Nephron progenitor cell (in vitro differentiated cells): ENCODE measurements around the gene VRK2.

Experiments used
- DNase-seq: peaks from one replicate; pipeline ENCODE4 v3.0.0; 2021
- H3K27ac Mint-ChIP-seq: 2 replicates; pipeline ENCODE4 v1.8.0; 2021; ENCODE audit warnings: mild to moderate bottlenecking, moderate library complexity, mixed read lengths
- H3K27me3 Mint-ChIP-seq: 2 replicates; pipeline ENCODE4 v1.8.0; 2021; ENCODE audit warnings: mild to moderate bottlenecking, low read depth, mixed read lengths; ENCODE audit not compliant: poor library complexity
- H3K36me3 Mint-ChIP-seq: 2 replicates; pipeline ENCODE4 v1.8.0; 2021; ENCODE audit warnings: low read depth, mixed read lengths
- H3K4me1 Mint-ChIP-seq: 2 replicates; pipeline ENCODE4 v1.8.0; 2021; ENCODE audit warnings: mixed read lengths
- H3K4me3 Mint-ChIP-seq: 2 replicates; pipeline ENCODE4 v1.8.0; 2021; ENCODE audit warnings: mild to moderate bottlenecking, moderate library complexity, mixed read lengths
- H3K9me3 Mint-ChIP-seq: 2 replicates; pipeline ENCODE4 v1.8.0; 2021; ENCODE audit warnings: mild to moderate bottlenecking, moderate library complexity, mixed read lengths
- TF ChIP-seq, protein P1 (sequence below): fragments of 200-600 bp; sonication (generic); IDR thresholded peaks from 2 replicates; pipeline ENCODE4 v1.5.0; 2021; ENCODE audit warnings: antibody characterized with exemption

The VRK2 gene

DNA sequence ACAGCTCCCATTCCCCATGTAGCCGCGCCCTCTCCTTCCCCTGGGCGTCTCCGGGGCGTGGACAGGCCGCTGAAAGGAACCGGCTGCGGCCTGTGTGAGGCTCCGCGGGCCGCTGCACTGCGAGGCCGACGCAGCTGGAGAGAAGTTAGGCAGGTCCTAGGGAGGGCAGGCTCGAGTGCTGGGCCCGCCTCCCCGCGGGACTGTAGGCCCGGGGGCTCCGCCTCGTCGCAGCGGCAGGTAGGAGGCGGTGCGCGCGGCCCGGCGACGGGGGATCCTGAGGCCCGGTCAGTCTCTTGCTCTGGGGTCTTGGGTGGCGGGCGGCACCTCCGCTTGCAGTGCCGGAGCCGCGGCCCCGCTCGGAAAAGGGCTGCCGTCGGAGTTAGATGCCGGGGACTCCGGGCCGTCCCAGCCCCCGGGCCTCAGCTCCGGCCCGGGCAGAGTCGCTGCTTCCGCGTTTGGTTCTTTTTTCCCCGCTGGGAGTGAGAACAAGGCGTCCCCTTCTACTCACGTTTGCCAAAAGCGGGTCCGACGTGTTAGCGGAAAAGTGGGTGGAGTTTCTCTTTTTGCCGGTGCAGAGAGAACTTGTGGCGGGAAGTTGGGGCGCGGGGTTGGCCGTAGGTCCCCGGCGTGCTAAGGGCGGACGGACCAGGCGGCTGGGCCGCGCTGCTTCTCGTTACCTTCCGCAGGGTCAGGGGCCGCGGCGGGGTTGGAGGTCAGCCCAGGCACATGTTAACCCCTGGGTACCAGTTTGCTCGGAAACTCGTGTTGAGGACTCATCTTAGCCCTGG is at the start of gene VRK2:
Gene VRK2 (plus strand): TSS at position 222 of the 788 bp plus-strand sequence. CDS start 2,026 bp downstream, outside the sequence.
- Mint-ChIP-seq H3K9me3 (no peaks in the 10 kb centered on the region), H3K4me3 (peak within 1 kb of the TSS; percentile 85), H3K36me3 (peaks cover 21% of the 10 kb centered on the region), H3K4me1 (peaks cover 22% of the 10 kb centered on the region), H3K27ac (peak within 1 kb of the TSS; percentile 66), H3K27me3 (no peaks in the 10 kb centered on the region)
- DNase-seq, result peak; percentile 82
- TF ChIP-seq, protein P1, sequence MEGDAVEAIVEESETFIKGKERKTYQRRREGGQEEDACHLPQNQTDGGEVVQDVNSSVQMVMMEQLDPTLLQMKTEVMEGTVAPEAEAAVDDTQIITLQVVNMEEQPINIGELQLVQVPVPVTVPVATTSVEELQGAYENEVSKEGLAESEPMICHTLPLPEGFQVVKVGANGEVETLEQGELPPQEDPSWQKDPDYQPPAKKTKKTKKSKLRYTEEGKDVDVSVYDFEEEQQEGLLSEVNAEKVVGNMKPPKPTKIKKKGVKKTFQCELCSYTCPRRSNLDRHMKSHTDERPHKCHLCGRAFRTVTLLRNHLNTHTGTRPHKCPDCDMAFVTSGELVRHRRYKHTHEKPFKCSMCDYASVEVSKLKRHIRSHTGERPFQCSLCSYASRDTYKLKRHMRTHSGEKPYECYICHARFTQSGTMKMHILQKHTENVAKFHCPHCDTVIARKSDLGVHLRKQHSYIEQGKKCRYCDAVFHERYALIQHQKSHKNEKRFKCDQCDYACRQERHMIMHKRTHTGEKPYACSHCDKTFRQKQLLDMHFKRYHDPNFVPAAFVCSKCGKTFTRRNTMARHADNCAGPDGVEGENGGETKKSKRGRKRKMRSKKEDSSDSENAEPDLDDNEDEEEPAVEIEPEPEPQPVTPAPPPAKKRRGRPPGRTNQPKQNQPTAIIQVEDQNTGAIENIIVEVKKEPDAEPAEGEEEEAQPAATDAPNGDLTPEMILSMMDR, result no peak

DNA sequence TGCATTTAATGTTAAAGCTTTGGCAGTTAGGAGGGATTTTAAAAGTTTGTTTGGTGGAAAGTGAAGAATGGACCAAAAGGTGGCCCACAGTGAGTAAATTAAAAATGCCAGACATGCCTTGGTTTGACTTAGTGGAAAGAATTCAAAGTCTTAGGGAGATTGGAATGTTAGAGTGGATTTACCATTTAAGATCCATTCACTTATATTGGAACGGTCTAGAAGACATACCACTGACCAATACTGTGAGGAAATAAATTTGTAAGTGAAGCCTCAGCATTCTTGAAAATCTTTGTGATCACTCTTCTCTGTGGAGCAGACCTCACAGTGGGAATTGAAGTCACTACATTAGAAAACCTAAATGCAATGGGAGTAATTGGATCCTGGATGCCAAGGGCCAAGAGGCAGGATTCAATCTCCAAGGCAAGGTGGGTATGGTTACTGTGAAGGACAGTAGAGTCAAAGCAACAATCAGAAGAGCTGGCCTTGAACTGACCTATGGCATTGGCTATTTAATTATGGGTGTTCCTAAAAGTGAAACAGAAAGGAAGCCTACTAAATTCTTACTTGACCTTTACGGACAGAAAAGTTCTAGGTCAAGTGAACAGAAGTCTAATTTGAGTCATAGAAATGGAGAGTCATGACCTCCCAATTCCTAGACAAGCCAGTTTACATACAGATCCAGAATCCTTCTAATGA is 40.2 kb upstream of the VRK2 start:
- no peak for DNase-seq
- Mint-ChIP-seq H3K27ac (no peak overlapping the region), H3K4me3 (no peak overlapping the region), H3K36me3 (no peaks in the 10 kb centered on the region), H3K4me1 (no peaks in the 10 kb centered on the region), H3K9me3 (no peaks in the 10 kb centered on the region), H3K27me3 (no peaks in the 10 kb centered on the region)
- TF ChIP-seq, protein P1, result no peak

DNA sequence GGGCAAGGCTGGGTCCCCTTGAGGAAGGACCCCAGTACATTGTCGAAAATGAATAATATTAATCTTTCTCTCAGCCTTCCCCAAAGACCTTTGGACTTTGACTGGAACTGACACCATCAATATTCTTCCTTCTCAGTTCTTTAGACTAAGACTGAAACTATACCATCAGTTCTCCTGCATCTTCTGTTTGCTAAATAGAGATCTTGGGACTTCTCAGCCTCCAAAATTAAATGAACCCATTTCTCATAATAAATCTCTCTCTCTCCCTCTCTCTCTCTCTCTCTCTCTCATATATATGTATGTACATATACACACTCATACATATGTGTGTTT is 39.7 kb upstream of the VRK2 start:
- Mint-ChIP-seq H3K9me3 (no peaks in the 10 kb centered on the region), H3K36me3 (no peaks in the 10 kb centered on the region), H3K4me3 (no peak overlapping the region), H3K4me1 (no peaks in the 10 kb centered on the region), H3K27ac (no peak overlapping the region), H3K27me3 (no peaks in the 10 kb centered on the region)
- DNase-seq, result no peak
- TF ChIP-seq, protein P1, result no peak

DNA sequence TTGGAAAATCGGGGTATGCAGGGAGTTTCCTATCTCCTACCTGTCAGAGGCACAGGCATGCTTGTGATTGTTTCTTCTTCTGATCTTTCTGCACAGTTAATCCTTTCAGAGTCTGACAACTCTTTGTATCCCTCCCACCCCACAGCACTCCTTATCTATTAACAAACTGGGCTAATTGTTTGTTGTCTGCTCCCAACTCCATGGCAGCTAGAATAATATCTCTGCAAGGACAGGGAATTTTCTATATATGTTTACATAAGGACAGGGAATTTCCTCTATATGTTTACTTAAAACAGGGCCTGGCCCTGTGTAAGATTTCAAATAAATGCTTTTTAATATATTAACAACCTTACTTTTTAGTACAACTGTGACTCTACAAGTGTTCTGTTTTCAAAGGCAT is 36.0 kb upstream of the VRK2 start:
- H3K27me3 Mint-ChIP-seq, result no peaks in the 10 kb centered on the region
- H3K36me3 Mint-ChIP-seq, result no peaks in the 10 kb centered on the region
- no peak overlapping the region for H3K4me3 Mint-ChIP-seq
- H3K9me3 Mint-ChIP-seq, result no peaks in the 10 kb centered on the region
- TF ChIP-seq, protein P1, result no peak
- no peaks in the 10 kb centered on the region for H3K4me1 Mint-ChIP-seq
- no peak for DNase-seq
- H3K27ac Mint-ChIP-seq, result no peak overlapping the region

DNA sequence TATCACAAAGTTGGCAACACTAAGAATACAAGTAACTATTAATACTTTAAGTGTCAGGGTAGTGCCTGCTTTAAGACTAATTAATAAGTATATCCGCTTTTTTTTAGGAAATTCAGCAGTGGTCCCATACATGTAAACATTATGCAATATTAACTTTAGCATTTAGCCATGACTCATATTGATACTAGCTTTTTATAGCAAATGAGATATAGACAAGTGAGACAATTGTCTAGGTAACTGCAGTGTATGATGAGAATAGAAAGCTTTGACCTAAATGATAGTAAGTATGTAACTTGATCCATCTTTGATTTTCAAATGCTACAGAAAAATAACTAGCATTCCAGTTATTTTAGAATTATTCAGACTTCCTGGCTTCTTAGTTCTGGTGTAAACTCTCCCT is 27.4 kb upstream of the VRK2 start:
- TF ChIP-seq, protein P1, result no peak
- H3K9me3 Mint-ChIP-seq, result peaks cover 4% of the 10 kb centered on the region
- no peaks in the 10 kb centered on the region for H3K4me1 Mint-ChIP-seq
- no peaks in the 10 kb centered on the region for H3K36me3 Mint-ChIP-seq
- H3K27ac Mint-ChIP-seq, result no peak overlapping the region
- H3K4me3 Mint-ChIP-seq, result no peak overlapping the region
- no peak for DNase-seq
- H3K27me3 Mint-ChIP-seq, result peaks cover 4% of the 10 kb centered on the region
